Measurements from ENCODE around the gene SPO11.

SPO11 gene

GRCh38 chr20:57294550-57294949, 35.1 kb upstream of the SPO11 start:
- H3K9me3 Mint-ChIP-seq: no peaks in the 10 kb centered on the region
- H3K36me3 Mint-ChIP-seq: no peaks in the 10 kb centered on the region
- H3K27ac Mint-ChIP-seq: no peak overlapping the region
- no peak for ATAC-seq
- no peaks in the 10 kb centered on the region for H3K4me1 Mint-ChIP-seq
- H3K4me3 Mint-ChIP-seq: no peak overlapping the region
- DNase-seq (ENCODE audit: low spot score in 2 of 2): no peak

DNA sequence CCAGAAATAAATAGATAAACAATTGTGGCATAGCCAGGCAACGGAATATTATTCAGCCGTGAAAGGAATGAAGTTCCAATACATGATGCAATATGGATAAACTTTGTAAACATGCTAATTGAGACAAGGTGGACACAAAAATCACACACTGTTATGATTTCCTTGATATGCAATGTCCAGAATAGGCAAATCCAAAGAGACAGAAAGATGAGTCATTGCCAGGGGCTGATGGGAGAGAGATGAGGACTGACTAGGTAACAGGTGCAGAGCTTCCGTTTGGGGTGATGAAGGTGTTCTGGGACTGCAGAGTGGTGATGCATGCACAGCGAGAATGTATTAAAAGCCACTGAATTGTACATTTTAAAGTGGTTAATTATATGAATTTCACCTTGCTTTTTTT, 31.1 kb upstream of the SPO11 start:
- H3K27ac Mint-ChIP-seq: no peak overlapping the region
- H3K9me3 Mint-ChIP-seq: peaks cover 2% of the 10 kb centered on the region
- H3K36me3 Mint-ChIP-seq: no peaks in the 10 kb centered on the region
- ATAC-seq (no peak), DNase-seq (ENCODE audit: low spot score in 2 of 2) (no peak)
- no peaks in the 10 kb centered on the region for H3K4me1 Mint-ChIP-seq
- no peak overlapping the region for H3K4me3 Mint-ChIP-seq

- Mint-ChIP-seq H3K4me1 (no peaks in the 10 kb centered on the region), H3K4me3 (no peak overlapping the region), H3K9me3 (peaks cover 2% of the 10 kb centered on the region), H3K36me3 (no peaks in the 10 kb centered on the region), H3K27ac (no peak overlapping the region)
- DNase-seq (ENCODE audit: low spot score in 2 of 2) (no peak), ATAC-seq (no peak)
These were observed 28.6 kb upstream of the SPO11 start for GRCh38 chr20:57301026-57301425.

GRCh38 chr20:57306747-57307146, 22.9 kb upstream of the SPO11 start:
- Mint-ChIP-seq H3K9me3 (no peaks in the 10 kb centered on the region), H3K27ac (no peak overlapping the region), H3K4me1 (no peaks in the 10 kb centered on the region), H3K36me3 (no peaks in the 10 kb centered on the region), H3K4me3 (no peak overlapping the region)
- ATAC-seq (no peak), DNase-seq (ENCODE audit: low spot score in 2 of 2) (no peak)

DNA sequence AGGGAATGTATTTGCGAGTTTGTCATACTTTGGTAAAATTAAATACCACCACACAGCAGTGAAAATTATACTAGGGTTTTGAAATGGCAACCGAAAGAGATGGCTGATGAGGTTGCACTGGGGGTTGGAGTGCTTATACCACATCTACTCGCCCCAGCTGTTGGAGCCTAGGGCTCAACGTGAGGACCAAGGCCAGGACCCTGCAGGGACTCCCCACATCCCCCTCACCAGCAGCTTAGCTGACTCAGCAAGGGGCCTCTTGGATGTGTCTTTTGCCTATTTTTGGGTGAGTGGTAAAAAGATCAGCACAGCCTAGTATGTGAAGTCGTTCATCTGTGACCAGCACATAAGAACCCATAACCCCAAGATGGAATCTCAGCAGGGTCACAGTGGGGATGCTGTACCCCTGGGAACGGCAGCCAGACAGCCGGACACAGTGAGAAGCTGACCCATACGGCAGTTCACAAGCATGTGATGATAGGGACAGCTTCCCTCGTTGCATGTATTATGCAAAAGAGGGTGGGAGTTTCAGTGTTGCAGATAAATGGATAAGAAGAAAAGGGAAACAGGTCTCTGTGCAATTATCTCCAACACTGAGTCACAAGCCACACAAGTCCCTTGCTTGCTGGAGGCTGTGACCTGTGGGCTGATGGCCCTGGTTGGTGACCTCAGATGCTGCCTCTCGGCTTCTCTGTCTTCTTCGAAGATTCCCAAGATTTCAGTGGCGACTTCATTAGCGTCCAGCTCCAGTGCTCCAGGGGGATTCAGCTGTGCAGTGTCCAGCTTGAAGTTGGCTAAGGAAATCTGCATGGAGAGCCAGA, 20.9 kb upstream of the SPO11 start:
- DNase-seq (ENCODE audit: low spot score in 2 of 2) (no peak), ATAC-seq (no peak)
- Mint-ChIP-seq H3K36me3 (no peaks in the 10 kb centered on the region), H3K9me3 (no peaks in the 10 kb centered on the region), H3K27ac (no peak overlapping the region), H3K4me3 (no peak overlapping the region), H3K4me1 (no peaks in the 10 kb centered on the region)

GRCh38 chr20:57309544-57310115, 20.0 kb upstream of the SPO11 start:
- no peaks in the 10 kb centered on the region for H3K4me1 Mint-ChIP-seq
- H3K4me3 Mint-ChIP-seq: no peak overlapping the region
- H3K27ac Mint-ChIP-seq: no peak overlapping the region
- H3K36me3 Mint-ChIP-seq: no peaks in the 10 kb centered on the region
- DNase-seq (ENCODE audit: low spot score in 2 of 2) (no peak), ATAC-seq (no peak)
- H3K9me3 Mint-ChIP-seq: no peaks in the 10 kb centered on the region

DNA sequence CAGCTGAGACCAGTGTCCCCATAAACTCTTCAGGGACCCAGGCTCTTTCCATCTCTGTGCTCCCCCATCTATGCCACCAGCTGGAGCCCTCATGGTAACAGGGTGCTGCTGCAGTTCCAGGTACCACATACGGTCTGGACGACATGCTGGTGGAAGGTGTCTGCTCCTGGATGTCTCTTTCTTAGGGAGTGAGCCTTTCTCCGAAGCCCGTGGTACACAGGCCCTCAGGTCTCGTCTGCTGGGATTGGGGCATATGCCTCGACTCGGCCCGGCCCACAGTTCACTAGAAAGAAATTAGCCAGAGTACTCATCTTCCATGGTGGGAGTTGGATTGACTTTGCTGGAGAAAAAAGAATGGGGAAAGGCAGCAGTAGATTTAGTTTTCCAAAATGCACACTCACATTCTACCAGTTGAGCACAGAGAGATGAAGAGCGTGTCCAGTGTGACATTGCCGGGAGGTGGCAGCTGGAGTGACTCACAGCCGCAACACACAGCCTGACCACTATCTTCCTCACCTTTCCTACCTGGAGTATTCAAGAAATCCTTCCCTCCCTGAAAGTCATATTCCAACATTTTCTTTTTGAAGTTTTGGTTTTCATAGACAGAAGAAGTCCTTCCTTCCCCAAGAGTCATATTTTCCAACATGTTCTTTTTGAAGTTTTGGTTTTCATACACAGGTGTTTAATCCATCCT, 18.6 kb upstream of the SPO11 start:
- Mint-ChIP-seq H3K27ac (no peak overlapping the region), H3K4me3 (no peak overlapping the region), H3K9me3 (no peaks in the 10 kb centered on the region), H3K4me1 (no peaks in the 10 kb centered on the region), H3K36me3 (no peaks in the 10 kb centered on the region)
- ATAC-seq: no peak
- DNase-seq (ENCODE audit: low spot score in 2 of 2): no peak

DNA sequence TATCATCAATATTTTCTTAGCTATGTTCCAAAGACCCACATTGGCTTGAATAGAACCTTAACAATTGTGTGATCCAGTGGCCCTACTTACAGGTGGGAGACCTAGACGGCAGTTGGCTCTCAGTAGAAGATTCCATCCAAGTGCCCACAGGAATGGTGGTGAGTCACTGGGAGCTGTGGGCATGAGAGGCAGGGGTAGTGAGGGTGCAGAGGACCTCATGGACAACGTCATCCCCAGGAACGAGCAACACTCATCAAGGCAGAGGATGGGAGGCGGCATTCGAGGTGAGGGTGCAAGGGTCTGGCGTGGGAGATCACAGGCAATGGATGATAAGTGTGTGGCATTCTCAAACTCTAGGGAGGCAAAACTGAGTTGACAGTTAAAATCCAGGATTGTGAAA, 17.5 kb upstream of the SPO11 start:
- Mint-ChIP-seq H3K4me1 (no peaks in the 10 kb centered on the region), H3K4me3 (no peak overlapping the region), H3K9me3 (no peaks in the 10 kb centered on the region), H3K27ac (no peak overlapping the region), H3K36me3 (no peaks in the 10 kb centered on the region)
- ATAC-seq (no peak), DNase-seq (ENCODE audit: low spot score in 2 of 2) (no peak)

GRCh38 chr20:57313230-57313629, 16.4 kb upstream of the SPO11 start:
- H3K9me3 Mint-ChIP-seq: no peaks in the 10 kb centered on the region
- H3K27ac Mint-ChIP-seq: no peak overlapping the region
- peaks cover 4% of the 10 kb centered on the region for H3K4me1 Mint-ChIP-seq
- no peak for ATAC-seq
- H3K4me3 Mint-ChIP-seq: no peak overlapping the region
- H3K36me3 Mint-ChIP-seq: no peaks in the 10 kb centered on the region
- DNase-seq (ENCODE audit: low spot score in 2 of 2): no peak

GRCh38 chr20:57313951-57314350, 15.7 kb upstream of the SPO11 start:
- Mint-ChIP-seq H3K4me3 (no peak overlapping the region), H3K36me3 (no peaks in the 10 kb centered on the region), H3K4me1 (peaks cover 10% of the 10 kb centered on the region), H3K27ac (no peak overlapping the region), H3K9me3 (no peaks in the 10 kb centered on the region)
- ATAC-seq (no peak), DNase-seq (ENCODE audit: low spot score in 2 of 2) (no peak)

GRCh38 chr20:57315083-57315975, 14.3 kb upstream of the SPO11 start:
- no peak overlapping the region for H3K27ac Mint-ChIP-seq
- peaks cover 10% of the 10 kb centered on the region for H3K4me1 Mint-ChIP-seq
- no peaks in the 10 kb centered on the region for H3K36me3 Mint-ChIP-seq
- no peak overlapping the region for H3K4me3 Mint-ChIP-seq
- H3K9me3 Mint-ChIP-seq: no peaks in the 10 kb centered on the region
- no peak for DNase-seq (ENCODE audit: low spot score in 2 of 2)
- no peak for ATAC-seq

DNA sequence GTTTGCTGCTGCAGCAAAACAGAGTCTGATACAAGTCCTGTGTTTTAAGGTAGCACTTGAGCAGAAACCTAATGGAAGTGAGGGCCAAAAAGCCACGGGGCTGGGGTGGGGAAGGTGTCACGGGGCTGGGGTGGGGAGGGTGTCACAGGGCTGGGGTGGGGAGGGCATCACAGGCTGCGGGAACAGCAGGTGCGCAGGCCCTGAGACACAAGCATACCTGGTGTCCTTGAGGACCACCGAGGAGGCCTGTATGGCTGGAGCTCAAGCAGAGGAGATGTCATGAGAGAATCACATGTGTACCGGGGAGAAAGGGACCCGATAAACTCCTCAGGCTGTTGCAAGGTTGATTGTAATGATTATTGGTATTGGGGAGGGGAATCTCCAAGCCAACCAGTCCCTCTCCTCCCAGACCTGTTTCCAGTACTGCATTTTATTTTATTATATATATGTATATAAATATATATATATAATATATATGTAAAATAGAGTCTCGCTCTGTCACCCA, 13.6 kb upstream of the SPO11 start:
- H3K36me3 Mint-ChIP-seq: no peaks in the 10 kb centered on the region
- H3K9me3 Mint-ChIP-seq: no peaks in the 10 kb centered on the region
- peaks cover 10% of the 10 kb centered on the region for H3K4me1 Mint-ChIP-seq
- ATAC-seq: no peak
- H3K27ac Mint-ChIP-seq: no peak overlapping the region
- H3K4me3 Mint-ChIP-seq: no peak overlapping the region
- DNase-seq (ENCODE audit: low spot score in 2 of 2): no peak

- Mint-ChIP-seq H3K4me3 (no peak overlapping the region), H3K36me3 (no peaks in the 10 kb centered on the region), H3K4me1 (peaks cover 10% of the 10 kb centered on the region), H3K27ac (no peak overlapping the region), H3K9me3 (no peaks in the 10 kb centered on the region)
- no peak for ATAC-seq
- no peak for DNase-seq (ENCODE audit: low spot score in 2 of 2)
These were observed 12.8 kb upstream of the SPO11 start for GRCh38 chr20:57316795-57317201.

- DNase-seq (ENCODE audit: low spot score in 2 of 2) (no peak), ATAC-seq (no peak)
- Mint-ChIP-seq H3K36me3 (no peaks in the 10 kb centered on the region), H3K4me1 (peaks cover 10% of the 10 kb centered on the region), H3K27ac (no peak overlapping the region), H3K9me3 (no peaks in the 10 kb centered on the region), H3K4me3 (no peak overlapping the region)
These were observed 12.3 kb upstream of the SPO11 start for GRCh38 chr20:57317316-57317788.

DNA sequence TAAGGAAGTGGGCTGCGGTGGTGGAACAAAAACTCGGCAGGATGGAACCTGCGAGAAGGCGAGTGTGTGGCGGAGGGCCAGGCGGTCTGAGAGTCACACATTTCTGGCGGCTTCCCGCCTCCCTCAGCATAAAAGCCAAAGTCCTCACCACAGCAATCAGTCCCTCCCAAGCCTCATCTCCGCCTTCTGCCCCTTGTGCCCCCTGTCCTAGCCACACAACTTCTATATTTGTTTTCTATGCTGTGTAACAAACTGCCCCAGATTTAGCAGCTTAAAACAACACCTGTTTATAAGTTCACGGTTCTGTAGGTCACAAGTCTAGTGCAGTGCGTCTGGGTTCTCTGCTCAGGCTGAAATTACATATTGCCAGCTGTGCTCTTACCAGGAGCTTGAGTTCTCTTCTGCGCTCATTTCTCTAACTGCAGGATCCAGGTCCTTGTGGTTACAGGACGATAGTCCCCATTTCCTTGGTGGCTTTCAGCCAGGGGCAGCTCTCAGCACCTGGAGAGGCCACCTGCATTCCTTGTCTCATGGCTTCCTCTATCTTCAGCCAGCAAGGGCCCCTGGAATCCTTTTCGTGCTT, 11.7 kb upstream of the SPO11 start:
- Mint-ChIP-seq H3K4me3 (no peak overlapping the region), H3K27ac (no peak overlapping the region), H3K4me1 (peaks cover 10% of the 10 kb centered on the region), H3K9me3 (no peaks in the 10 kb centered on the region), H3K36me3 (no peaks in the 10 kb centered on the region)
- DNase-seq (ENCODE audit: low spot score in 2 of 2) (no peak), ATAC-seq (peak; percentile 54)
